Measurements from ENCODE around the gene ABCA10.
"Not testable (repeated sequence)": the region's sequence is repeated elsewhere in the genome, so short reads cannot be mapped to it uniquely, and the experiment has no call there.

The ABCA10 gene

GRCh38 chr17:69223809-69224208 is 4.8 kb downstream of the ABCA10 start:
- no peak for DNase-seq

GRCh38 chr17:69222707-69223258 is 5.8 kb downstream of the ABCA10 start:
- DNase-seq: no peak

- no peak for DNase-seq
These were observed 8.5 kb downstream of the ABCA10 start for GRCh38 chr17:69220098-69220497.

- DNase-seq: no peak
These were observed 9.6 kb downstream of the ABCA10 start for GRCh38 chr17:69218986-69219385.

GRCh38 chr17:69213059-69213813 is 15.4 kb downstream of the ABCA10 start:
- no peak for DNase-seq

GRCh38 chr17:69208640-69209039 is 20.0 kb downstream of the ABCA10 start:
- no peak for DNase-seq

- no peak for DNase-seq
These were observed 21.5 kb downstream of the ABCA10 start for GRCh38 chr17:69207151-69207550.

GRCh38 chr17:69198238-69198637 is 30.4 kb downstream of the ABCA10 start:
- no peak for DNase-seq

GRCh38 chr17:69196105-69196653 is 32.4 kb downstream of the ABCA10 start:
- not testable (repeated sequence) for DNase-seq

GRCh38 chr17:69192754-69193153 is 35.9 kb downstream of the ABCA10 start:
- no peak for DNase-seq

GRCh38 chr17:69188796-69189195 is 39.8 kb downstream of the ABCA10 start:
- no peak for DNase-seq

- no peak for DNase-seq
These were observed 40.6 kb downstream of the ABCA10 start for GRCh38 chr17:69188064-69188463.

- no peak for DNase-seq
These were observed 41.3 kb downstream of the ABCA10 start for GRCh38 chr17:69187294-69187693.

- DNase-seq: no peak
These were observed 49.2 kb downstream of the ABCA10 start for GRCh38 chr17:69179227-69179952.

- no peak for DNase-seq
These were observed 52.2 kb downstream of the ABCA10 start for GRCh38 chr17:69176457-69176795.

- peak in 1 of 2 donors; percentile 31 for DNase-seq
These were observed 52.8 kb downstream of the ABCA10 start for GRCh38 chr17:69175625-69176456.

- no peak for DNase-seq
These were observed 53.4 kb downstream of the ABCA10 start for GRCh38 chr17:69175262-69175624.

GRCh38 chr17:69173118-69173517 is 55.5 kb downstream of the ABCA10 start:
- DNase-seq: no peak

GRCh38 chr17:69170377-69170776 is 58.2 kb downstream of the ABCA10 start:
- DNase-seq: no peak

- not testable (repeated sequence) for DNase-seq
These were observed 60.0 kb downstream of the ABCA10 start for GRCh38 chr17:69168642-69169041.

- no peak for DNase-seq
These were observed 61.7 kb downstream of the ABCA10 start for GRCh38 chr17:69166957-69167356.

- no peak for DNase-seq
These were observed 64.4 kb downstream of the ABCA10 start for GRCh38 chr17:69164206-69164605.

- no peak for DNase-seq
These were observed 69.2 kb downstream of the ABCA10 start for GRCh38 chr17:69159418-69159817.
